Activated CD4-positive, alpha-beta T cell treated with anti-CD3 and anti-CD28 coated beads, Interleukin-2, amount 50 U/mL, for 24 hours (primary cell): ENCODE results near the gene NFIB.

Experiments used
- DNase-seq, 2 donors: peaks; one replicate each; pipeline ENCODE4 v3.0.0-alpha.2; 2020; ENCODE audit warnings: low read depth in 1 of 2, low spot score in 1 of 2

NFIB gene

GRCh38 chr9:14127656-14128055 is 186.3 kb downstream of the NFIB start:
- no peak for DNase-seq

DNA sequence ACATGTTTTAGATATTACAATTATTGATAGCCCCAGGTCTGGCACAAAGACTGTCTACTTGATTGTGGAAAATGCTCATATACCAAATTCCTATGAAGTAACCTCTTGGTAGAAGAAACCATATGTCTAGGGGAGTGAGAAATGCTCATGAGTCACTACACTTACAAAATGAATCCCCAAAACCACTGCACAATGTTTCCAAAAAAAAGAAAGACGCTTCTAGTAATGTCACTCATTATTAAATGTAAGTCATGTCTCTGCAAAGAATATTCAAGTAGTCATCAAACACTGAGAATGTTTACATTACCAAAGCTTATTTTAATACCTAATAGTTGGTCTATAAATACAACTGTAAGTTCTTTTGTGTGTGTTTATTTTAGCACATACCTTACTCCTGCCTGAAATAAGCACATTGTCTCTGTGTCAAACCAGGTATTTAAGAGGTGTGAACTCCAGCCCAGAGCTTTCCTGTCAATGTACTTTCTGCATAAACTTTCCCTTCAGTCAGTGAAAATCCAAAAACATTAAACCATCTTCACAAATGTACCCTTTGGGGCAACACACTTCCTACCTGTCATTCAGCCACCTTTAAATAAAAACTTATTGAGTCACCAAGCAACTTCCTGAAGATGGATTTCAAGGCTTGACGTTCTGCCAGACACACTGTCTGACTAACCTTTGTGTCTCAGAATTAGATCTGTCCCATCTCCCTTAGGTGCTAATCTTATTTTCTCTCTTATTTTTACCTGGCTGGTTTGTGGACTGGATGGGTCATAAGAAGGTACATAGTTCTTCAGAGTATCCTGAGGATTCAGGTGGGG is 194.0 kb downstream of the NFIB start:
- DNase-seq: no peak

DNA sequence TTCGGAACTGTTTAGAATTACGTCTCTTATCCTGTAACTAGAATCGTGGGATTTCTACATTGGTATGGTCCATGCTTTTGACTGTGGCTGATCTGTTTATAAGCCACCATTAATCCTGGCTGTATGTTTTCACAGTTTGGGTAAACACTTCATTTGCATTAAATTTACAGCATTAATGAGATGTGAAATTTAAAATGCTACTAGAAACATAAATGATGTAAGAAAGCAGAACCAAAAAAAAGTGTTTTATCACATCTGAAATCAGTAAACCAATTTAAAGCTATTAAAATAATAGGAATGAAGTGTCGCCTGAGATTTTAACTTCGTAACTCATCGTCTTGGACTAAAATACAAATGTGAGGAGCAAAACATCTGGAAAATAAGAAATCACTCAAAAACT is 201.7 kb downstream of the NFIB start:
- no peak for DNase-seq

- DNase-seq: no peak
Measured at GRCh38 chr9:14111696-14112095, 202.2 kb downstream of the NFIB start.

DNA sequence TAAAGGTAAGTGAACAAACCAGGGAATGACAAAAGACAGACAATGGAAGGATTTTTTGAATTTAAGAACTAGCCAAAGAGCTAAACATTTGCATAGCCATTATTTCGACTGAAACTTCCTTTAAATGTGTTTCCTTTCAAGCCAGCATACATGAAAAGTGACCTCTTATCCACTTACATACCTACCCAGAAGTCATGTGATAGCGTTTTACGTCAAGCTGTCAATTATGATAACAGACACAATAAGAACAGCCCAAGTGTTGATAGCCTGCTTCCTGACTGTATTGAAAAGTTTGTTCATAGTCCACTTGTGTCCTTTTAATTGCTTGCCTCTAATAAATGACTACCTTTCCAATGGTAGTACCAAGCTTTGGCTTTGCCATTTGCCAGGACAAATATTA is 206.0 kb downstream of the NFIB start:
- no peak for DNase-seq

- DNase-seq: no peak
Measured at GRCh38 chr9:14107495-14107894, 206.4 kb downstream of the NFIB start.

GRCh38 chr9:14106699-14107098 is 207.2 kb downstream of the NFIB start:
- DNase-seq: no peak

DNA sequence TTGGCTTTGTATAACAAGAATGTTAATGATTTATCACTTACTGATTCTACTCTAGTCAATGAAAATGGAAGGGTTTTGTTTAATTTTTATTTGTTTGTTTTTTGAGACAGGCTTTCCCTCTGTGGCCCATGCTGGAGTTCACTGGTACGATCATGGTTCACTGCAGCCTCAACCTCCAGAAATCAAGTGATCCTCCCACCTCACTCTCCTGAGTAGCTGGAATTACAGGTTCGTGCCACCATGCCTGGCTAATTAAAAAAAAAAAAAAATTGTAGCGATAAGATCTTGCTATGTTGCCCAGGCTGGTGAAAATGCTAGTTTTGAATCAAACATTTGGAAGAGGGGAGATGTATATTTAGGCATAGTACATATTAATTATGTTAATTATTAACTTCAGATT is 209.4 kb downstream of the NFIB start:
- no peak for DNase-seq

GRCh38 chr9:14103115-14103514 is 210.8 kb downstream of the NFIB start:
- DNase-seq: no peak

DNA sequence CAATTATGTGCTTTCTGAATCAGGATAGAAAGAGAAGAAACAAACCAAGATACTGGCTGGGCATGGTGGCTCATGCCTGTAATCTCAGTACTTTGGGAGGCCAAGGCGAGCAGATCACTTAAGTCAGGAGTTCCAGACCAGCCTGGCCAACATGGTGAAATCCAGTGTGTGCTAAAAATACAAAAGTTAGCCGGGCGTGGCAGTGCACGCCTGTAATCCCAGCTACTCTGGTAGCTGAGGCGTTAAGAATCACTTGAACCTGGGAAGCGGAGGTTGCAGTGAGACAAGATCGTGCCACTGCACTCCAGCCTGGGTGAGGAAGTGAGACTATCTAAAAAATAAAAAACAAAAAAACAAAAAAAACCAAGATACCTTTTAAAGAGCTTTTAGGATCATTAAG is 214.2 kb downstream of the NFIB start:
- no peak for DNase-seq

GRCh38 chr9:14098486-14099180 is 215.3 kb downstream of the NFIB start:
- DNase-seq: no peak

DNA sequence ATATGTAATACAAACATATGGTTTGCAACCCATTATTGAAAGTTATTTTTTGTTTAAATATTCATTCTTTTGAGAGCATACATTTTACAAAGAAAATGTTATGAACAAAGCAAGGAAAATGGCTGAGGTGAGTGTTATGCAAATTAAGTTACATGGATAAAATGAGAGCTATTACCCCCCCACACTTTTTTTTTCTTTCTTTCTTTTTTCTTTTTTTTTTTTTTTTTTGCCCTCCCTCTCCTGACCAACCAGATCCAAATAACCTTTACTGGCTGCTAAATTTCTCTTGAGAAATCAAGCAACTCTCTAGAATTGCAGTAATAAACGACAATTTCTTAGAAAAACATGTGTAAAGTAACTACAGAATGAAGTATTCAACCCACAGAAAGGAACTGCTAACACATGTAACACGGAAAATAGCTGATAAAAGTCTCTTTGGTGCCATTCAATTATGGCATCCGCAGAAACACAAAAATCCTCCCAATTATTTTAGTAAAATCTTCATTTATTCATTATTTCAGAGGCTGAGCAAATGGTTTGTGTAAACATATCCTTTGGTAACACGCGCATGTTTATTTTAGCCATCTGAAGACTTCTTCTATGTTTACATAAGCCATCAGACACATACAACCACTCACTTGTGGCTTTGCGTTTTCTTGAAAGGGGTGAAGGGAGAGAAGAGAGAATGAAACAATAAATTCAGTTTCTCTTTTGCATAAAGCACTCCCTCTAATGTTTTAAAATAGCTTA is 216.1 kb downstream of the NFIB start:
- no peak for DNase-seq

GRCh38 chr9:14097215-14097614 is 216.7 kb downstream of the NFIB start:
- DNase-seq: no peak

DNA sequence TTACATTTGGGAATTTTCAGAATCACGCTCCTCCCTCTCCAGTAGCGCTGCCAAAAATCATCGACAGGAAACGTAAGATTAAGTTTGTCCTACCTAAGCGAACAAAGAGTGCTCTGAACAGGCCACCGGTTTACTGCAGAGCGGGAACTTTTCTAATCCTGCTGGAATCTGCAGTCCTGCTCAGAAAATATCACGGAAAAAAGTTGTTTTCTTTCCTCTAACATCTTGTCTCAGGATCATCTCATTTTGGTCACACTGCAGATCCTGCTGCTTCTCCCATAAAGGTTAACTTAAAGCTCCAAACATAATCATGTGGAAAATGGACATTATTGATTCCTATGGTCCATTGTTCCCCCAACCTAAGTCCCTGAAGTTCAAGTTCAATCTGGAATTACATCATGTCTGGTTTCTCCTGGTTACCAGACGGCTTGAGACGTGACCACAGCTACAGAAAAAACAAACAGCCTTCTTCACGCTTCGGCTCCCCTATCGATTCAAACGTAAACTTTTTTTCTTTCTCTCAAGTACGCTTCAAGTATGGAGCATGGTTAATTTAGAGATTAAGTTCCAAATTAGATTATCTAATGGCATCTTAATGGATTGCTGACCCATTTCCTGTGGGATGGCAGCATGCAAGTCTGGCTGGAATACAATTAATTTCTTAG is 217.6 kb downstream of the NFIB start:
- DNase-seq: no peak

GRCh38 chr9:14095277-14095676 is 218.7 kb downstream of the NFIB start:
- DNase-seq: no peak

GRCh38 chr9:14094491-14094890 is 219.4 kb downstream of the NFIB start:
- no peak for DNase-seq

GRCh38 chr9:14092344-14092743 is 221.6 kb downstream of the NFIB start:
- no peak for DNase-seq

- DNase-seq: no peak
Measured at GRCh38 chr9:14089051-14089803, 224.7 kb downstream of the NFIB start.

DNA sequence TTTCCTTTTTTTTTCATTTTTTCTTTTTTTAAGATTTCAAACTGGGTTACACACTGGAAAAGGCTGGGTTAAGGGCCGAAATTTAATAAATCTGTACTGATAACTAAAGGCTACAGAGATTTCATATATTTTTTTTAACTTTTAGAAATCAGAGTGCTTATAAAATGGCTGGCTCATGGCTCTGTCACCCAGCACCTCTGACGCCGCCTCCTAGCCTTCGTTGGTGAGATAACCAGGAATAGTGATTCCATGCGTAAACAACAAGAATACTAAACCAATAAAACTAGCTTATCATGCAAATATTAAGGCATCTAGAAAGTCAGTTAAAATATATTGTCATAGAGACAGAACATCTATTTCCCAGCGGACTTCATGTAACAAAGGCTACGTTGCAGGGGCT is 226.4 kb downstream of the NFIB start:
- no peak for DNase-seq

DNA sequence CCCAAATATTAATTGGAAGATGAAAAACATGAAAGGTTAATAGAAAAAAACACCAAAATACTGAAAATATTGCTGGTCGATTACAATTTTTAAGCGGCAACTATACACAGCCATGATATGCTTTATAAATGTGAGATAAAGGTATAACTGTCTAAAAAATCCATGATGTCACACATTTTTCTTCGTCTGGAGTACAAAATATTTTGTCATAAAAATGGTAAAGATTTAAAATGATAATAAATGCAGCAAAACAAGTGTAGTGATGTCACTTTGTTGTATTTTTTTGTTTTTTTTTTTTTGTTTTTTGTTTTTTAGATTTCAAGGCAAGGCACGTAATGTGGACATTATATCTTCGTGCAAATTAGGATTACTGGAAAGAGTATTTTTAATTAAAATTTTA is 227.4 kb downstream of the NFIB start:
- no peak for DNase-seq

DNA sequence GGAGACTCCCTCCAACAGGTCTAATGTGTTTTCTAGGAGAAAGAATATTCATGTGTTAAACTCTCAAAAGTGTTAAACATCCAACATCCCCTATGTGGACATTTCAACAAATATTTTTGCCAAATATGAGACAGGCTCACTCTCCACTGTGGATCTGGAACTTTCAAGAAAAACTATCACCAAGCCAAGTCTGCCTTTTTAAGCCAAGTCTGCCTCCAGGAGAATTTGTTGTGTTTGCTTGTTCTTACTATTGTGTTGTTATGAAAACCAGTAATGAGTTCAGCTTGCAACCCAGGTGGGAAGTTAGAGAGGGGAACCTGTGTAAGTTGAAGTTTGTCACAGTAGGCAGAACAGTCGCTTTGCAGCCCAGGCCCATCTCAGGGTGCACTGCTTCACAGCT is 228.1 kb downstream of the NFIB start:
- DNase-seq: no peak
